Activated CD4-positive, alpha-beta T cell treated with anti-CD3 and anti-CD28 coated beads, Interleukin-2, Interleukin-6, amounts not matched to agents 100 ng/mL and 50 ng/mL, durations not matched to agents 16 hours and 8 hours (primary cell): ENCODE results near the gene GRK5.

Experiments
- DNase-seq: peaks from one replicate; pipeline ENCODE4 v3.0.0-alpha.2; 2020

The GRK5 gene

GRCh38 chr10:119412244-119413092, 205.1 kb downstream of the GRK5 start:
- no peak for DNase-seq

- DNase-seq, result no peak
Observed at GRCh38 chr10:119413093-119413453, 205.7 kb downstream of the GRK5 start.

GRCh38 chr10:119413471-119414080, 206.2 kb downstream of the GRK5 start:
- no peak for DNase-seq

GRCh38 chr10:119414081-119414611, 206.8 kb downstream of the GRK5 start:
- DNase-seq, result no peak

- no peak for DNase-seq
Observed at GRCh38 chr10:119415121-119415520, 207.8 kb downstream of the GRK5 start.

GRCh38 chr10:119415536-119416503, 208.4 kb downstream of the GRK5 start:
- no peak for DNase-seq

- DNase-seq, result peak; percentile 72
Observed at GRCh38 chr10:119416855-119417254, 209.5 kb downstream of the GRK5 start.

- no peak for DNase-seq
Observed at GRCh38 chr10:119417852-119418251, 210.5 kb downstream of the GRK5 start.

DNA sequence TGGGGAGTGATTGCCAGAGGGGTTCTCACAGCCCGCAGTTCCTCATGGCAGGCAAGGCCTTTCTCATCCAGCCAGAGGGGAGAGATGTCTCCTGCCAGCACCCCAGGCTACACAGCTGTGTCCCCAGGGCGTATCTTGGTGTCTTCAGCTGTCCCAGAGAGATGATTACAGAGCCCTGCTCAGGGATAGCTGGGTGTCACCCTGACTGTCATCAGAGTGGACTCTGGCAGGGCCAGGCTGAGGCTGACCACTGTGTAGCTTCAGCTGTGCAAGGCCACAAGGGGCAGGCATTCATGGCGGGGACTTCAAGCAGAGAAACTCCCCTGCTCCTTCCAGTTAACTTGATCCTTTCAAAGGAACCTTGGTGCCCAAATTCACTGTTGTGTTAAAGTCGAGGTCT, 211.0 kb downstream of the GRK5 start:
- DNase-seq, result no peak

GRCh38 chr10:119419931-119420330, 212.6 kb downstream of the GRK5 start:
- DNase-seq, result no peak

DNA sequence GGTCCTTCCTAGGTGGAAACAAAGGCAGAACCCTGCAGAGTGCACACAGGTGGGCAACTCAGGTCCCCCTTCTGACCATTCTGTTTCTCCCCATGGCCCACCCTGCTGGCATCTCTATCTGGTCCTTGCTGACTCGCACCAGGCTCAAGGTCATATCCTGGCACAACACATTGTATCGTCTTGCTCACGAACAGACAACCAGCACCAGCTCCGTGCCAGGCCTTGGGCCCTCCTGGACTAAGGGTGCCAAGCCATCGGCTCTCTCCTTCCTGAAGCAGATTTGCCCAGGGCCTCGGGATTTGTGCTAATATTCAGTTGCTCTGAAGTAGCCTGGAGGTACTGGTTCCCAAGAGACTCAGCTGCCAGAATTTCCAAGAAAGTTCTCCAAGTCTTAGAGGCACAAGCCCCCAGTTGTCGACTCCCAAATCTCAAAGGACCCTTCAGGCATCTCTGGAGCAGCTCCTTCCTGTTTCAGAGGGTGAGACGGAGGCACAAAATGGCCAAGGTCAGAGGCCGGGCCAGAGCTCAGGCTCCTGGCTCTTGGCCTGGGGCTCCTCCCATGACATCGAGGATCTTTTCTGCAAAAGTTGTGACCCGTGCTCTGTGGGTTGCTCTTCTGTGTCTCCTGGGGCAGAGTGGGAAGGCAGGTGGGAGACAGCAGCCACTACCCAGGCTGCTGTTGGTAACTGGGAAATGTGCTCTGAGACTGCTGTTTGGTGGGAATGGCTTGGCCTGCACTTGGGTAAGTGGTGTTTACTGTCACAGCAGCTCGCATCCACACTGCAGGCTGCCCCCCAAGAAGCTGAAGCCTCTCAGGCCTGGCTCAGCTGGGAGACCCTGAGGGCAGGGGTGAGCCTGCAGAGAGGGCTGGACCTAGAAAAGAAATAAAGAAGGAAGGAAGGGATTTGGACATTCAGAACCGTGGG, 213.8 kb downstream of the GRK5 start:
- no peak for DNase-seq

GRCh38 chr10:119421891-119422681, 214.7 kb downstream of the GRK5 start:
- DNase-seq, result no peak

DNA sequence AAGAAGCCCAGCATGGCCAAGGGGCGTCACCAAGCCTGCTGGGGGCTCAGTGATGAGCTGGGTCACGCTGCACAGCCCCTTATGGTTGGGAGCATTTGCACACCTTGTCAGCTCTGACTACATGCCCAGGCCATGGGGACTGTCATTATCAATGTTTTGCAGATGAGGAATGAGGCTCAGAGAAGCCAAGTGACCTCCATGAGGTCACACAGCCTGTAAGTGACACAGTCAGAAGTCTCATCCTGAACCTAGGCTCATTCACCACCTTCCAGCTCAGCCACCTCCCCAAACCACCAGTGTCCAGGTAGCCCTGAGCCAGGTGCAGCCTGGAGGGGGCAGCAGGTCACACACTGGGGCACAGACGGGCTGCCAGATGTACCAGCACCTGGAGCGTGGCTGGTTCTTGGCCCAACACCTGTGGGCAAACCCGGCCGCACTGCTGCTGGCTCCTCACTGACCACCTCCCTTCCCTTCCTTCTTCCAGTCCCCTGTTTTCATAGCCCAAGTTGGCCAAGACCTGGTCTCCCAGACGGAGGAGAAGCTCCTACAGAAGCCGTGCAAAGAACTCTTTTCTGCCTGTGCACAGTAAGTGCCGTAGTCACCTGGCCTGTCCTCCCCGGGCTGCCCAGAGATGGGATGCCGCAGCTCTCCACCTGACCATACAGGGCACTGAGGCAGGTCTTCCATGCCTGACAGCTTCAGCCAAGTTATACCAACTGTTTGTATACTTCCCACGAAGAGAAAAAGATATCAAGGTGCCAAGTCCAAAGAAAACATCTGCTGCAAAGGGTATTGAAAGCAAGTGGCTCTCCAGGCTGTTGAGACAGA, 215.5 kb downstream of the GRK5 start:
- DNase-seq, result no peak

- DNase-seq, result no peak
Observed at GRCh38 chr10:119423510-119424257, 216.3 kb downstream of the GRK5 start.

DNA sequence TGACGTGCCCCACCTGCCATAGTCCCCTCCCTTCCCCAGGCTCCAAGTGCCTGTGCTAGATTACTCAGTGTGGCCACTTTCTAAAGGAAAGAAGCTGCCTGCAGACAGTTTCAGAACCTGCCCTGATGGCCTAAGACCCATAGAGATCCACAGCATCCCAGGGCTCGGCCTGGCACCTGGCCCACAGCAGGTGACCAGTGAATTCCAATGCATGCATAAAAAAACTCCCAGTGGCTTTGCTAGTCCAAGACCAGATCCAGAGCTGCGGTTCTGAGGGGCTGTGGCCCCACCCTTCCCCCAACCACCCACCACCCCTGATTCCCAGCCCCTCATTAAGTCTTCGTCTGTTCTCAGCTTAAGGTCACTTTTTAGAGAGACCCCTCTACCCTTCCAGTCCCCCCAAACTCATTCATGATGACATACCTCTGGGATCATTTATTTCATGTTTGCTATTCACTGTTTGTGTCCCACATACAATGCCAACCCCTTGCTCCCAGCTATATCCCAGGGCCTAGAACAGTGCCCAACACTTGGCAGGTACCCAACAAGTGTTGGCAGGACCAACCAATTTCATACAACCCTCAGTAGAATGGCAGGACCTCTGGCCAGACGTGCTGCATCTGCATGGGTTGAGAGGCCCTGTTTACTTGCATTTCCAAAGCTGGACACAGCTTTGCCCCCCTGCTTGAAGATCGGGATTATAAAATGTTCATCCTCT, 217.0 kb downstream of the GRK5 start:
- no peak for DNase-seq

GRCh38 chr10:119425102-119425880, 217.9 kb downstream of the GRK5 start:
- DNase-seq, result no peak

DNA sequence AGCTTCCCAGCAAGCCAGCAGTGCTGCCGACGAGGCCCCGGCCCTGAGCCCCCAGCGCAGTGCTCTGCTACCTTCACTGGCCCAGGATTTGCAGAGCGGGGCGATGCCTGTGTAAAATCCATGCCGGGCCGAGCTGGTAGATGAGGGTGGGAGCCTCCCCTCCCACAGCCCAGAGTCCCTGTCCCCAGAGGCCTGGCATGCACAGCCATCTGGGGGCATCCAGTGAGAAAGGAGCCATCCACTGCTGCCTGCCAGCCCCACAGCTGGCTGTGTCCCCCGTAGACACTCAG, 218.5 kb downstream of the GRK5 start:
- no peak for DNase-seq

GRCh38 chr10:119426699-119427098, 219.3 kb downstream of the GRK5 start:
- no peak for DNase-seq
